Stimulated activated naive B cell treated with anti-CD40 and anti-IgM and Interleukin-4, amounts not matched to agents 10 μg/mL and 1 μg/mL and 100 μg/mL, for 72 hours (primary cell): ENCODE data around the gene SNX32.
"Not testable (repeated sequence)": the region's sequence is repeated elsewhere in the genome, so short reads cannot be mapped to it uniquely, and the experiment has no call there.

Experiments used
- ATAC-seq, 2 donors: fragments of 150-1000 bp; cut with Tn5 transposase; replicated peaks; 2 replicates each; pipeline ENCODE4 v1.10.0; 2021; ENCODE audit warnings: moderate library complexity in 1 of 2
- DNase-seq: peaks from one replicate; pipeline ENCODE4 v3.0.0; 2021
- H3K27ac Mint-ChIP-seq: one replicate; pipeline ENCODE4 v1.8.0; 2022; ENCODE audit warnings: mild to moderate bottlenecking, mixed read lengths
- H3K27me3 Mint-ChIP-seq, 2 donors: one replicate each; pipeline ENCODE4 v1.8.0; 2022; ENCODE audit warnings: mixed read lengths in 2 of 2
- H3K36me3 Mint-ChIP-seq, 2 donors: one replicate each; pipeline ENCODE4 v1.8.0; 2022; ENCODE audit warnings: mixed read lengths in 2 of 2, mild to moderate bottlenecking in 1 of 2
- H3K4me1 Mint-ChIP-seq, 2 donors: one replicate each; pipeline ENCODE4 v1.8.0; 2022; ENCODE audit warnings: mixed read lengths in 2 of 2, mild to moderate bottlenecking in 1 of 2
- H3K4me3 Mint-ChIP-seq, 2 donors: one replicate each; pipeline ENCODE4 v1.8.0; 2022; ENCODE audit warnings: mild to moderate bottlenecking in 2 of 2, mixed read lengths in 2 of 2, moderate library complexity in 1 of 2
- H3K9me3 Mint-ChIP-seq, 2 donors: one replicate each; pipeline ENCODE4 v1.8.0; 2022; ENCODE audit warnings: mixed read lengths in 2 of 2, mild to moderate bottlenecking in 1 of 2

SNX32 gene

DNA sequence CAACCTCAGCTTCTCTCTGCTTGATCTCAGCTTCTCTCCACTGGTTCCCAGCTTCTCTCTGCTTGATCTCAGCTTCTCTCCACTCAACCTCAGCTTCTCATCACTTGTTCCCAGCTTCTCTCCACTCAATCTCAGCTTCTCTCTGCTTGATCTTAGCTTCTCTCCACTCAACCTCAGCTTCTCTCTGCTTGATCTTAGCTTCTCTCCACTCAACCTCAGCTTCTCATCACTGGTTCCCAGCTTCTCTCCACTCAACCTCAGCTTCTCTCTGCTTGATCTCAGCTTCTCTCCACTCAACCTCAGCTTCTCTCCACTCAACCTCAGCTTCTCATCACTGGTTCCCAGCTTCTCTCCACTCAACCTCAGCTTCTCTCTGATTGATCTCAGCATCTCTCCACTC is 1.5 kb upstream of the SNX32 start:
- H3K9me3 Mint-ChIP-seq, DNase-seq, H3K27ac Mint-ChIP-seq, H3K27me3 Mint-ChIP-seq, ATAC-seq, H3K36me3 Mint-ChIP-seq: not testable (repeated sequence)
- H3K4me1 Mint-ChIP-seq, result peaks cover 20 to 23% of the 10 kb centered on the region in 2 donors
- peak overlapping the region; percentile 2 to 10 for H3K4me3 Mint-ChIP-seq

DNA sequence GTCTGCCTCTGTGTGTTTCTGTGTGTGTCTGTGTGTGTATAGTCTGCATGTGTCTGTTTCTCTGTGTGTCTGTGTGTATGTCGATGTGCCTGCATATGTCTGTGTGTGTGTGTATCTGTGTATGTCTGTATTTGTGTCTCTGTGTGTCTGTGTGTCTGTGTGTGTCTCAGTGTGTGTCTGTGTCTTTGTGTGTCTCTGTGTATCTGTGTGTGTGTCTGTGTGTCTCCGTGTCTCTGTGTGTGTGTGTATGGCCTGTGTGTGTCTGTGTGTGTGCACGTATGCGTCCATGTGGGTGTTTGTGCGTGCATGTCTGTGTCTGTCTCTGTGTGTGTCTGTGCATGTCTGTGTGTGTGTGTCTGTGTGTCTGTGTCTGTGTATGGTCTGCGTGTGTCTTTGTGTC is 439 bp downstream of the SNX32 start:
- Mint-ChIP-seq H3K27me3 (peaks cover 0 to 9% of the 10 kb centered on the region in 2 donors), H3K9me3 (peaks cover 4 to 5% of the 10 kb centered on the region in 2 donors), H3K36me3 (no peaks in the 10 kb centered on the region), H3K4me3 (no peak overlapping the region), H3K4me1 (peaks cover 19 to 23% of the 10 kb centered on the region in 2 donors), H3K27ac (no peak overlapping the region)
- DNase-seq (no peak), ATAC-seq (peak in 1 of 2 donors; percentile 14)

DNA sequence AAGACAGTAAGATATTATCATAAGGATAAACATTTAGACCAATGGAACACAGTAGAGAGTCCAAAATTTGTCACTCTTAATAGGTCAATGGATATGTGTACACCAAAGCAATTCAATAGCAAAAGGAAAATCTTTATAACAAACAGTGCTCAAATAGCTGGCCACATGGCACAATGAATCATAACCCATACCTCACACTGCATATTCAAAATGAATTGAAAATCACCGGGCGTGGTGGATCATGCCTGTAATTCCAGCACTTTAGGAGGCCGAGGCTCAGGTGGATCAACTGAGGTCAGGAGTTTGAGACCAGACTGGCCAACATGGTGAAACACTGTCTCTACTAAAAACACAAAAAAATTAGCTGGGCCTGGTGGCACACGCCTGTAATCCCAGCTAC is 8.4 kb downstream of the SNX32 start:
- H3K9me3 Mint-ChIP-seq, result no peaks in the 10 kb centered on the region
- DNase-seq, result no peak
- ATAC-seq, result no peak
- no peaks in the 10 kb centered on the region for H3K4me1 Mint-ChIP-seq
- H3K27ac Mint-ChIP-seq, result no peak overlapping the region
- H3K4me3 Mint-ChIP-seq, result no peak overlapping the region
- H3K36me3 Mint-ChIP-seq, result no peaks in the 10 kb centered on the region
- no peaks in the 10 kb centered on the region for H3K27me3 Mint-ChIP-seq

DNA sequence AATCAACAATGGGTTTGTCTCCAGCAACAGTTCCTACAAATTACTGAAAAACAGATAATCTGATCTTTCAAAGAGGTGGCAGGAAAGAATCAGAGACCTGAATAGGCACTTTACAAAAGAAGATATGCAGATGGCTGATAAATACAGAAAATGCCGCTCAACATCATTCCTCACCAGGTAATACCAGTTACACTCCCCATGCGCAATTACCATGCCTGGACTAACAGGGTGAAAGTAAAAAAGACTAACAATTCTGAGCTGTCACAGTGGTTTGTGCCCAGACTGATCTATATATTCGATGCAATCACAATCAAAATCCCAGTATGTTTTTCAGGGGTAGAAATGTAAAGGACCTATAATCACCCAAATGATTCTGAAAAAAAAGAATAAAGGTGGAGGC is 10.0 kb downstream of the SNX32 start:
- ATAC-seq (no peak), DNase-seq (no peak)
- Mint-ChIP-seq H3K27ac (no peak overlapping the region), H3K36me3 (no peaks in the 10 kb centered on the region), H3K4me3 (no peak overlapping the region), H3K4me1 (peaks cover 0 to 2% of the 10 kb centered on the region in 2 donors), H3K9me3 (no peaks in the 10 kb centered on the region), H3K27me3 (no peaks in the 10 kb centered on the region)

DNA sequence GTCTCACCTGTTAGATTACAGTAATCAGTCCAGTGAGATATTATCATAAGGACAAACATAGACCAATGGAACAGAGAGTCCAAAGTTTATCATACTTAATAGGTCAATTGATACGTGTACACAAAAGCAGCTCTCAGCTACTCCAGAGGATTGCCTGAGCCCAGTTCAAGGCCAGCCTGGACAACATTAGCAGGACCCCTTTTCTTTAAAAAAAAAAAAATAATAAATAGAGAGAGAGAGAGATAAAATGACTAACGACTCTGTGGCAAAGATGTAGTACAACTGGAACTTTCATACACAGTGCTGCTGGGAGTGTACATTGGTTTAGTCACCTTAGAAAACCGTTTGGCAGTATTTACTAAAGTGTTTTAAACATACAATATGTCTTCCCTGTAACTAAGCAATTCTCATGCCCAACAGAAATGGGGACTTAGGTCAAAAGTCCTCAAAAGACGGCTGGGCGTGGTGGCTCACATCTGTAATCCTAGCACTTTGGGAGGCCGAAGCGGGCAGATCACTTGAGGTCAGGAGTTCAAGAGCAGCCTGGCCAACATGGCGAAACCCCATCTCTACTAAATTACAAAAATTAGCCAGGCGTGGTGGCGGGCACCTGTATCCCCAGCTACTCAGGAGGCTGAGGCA is 10.6 kb downstream of the SNX32 start:
- peaks cover 0 to 2% of the 10 kb centered on the region in 2 donors for H3K4me1 Mint-ChIP-seq
- no peaks in the 10 kb centered on the region for H3K36me3 Mint-ChIP-seq
- no peak for ATAC-seq
- no peaks in the 10 kb centered on the region for H3K9me3 Mint-ChIP-seq
- H3K27ac Mint-ChIP-seq, result no peak overlapping the region
- H3K4me3 Mint-ChIP-seq, result no peak overlapping the region
- no peaks in the 10 kb centered on the region for H3K27me3 Mint-ChIP-seq
- DNase-seq, result no peak

DNA sequence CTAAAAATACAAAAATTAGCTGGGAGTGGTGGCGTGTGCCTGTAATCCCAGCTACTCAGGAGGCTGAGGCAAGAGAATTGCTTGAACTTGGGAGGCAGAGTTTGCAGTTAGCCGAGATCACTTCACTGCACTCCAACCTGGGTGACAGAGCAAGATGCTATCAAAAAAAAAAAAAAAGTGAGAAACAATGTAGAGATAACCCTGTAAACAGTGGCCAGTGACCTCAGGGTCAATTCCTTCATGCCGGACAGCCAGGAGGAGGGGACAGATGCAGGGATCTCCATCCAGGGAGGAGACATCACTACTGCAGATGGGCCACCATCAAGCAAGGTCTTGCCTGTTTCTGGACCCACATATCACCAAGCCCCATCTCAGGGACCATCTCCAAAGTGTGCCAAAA is 14.0 kb downstream of the SNX32 start:
- peaks cover 0 to 5% of the 10 kb centered on the region in 2 donors for H3K9me3 Mint-ChIP-seq
- H3K36me3 Mint-ChIP-seq, result peaks cover 19 to 27% of the 10 kb centered on the region in 2 donors
- no peak overlapping the region for H3K27ac Mint-ChIP-seq
- H3K4me1 Mint-ChIP-seq, result peaks cover 6 to 7% of the 10 kb centered on the region in 2 donors
- ATAC-seq (no peak), DNase-seq (no peak)
- H3K27me3 Mint-ChIP-seq, result no peaks in the 10 kb centered on the region
- no peak overlapping the region for H3K4me3 Mint-ChIP-seq

- not testable (repeated sequence) for H3K4me3 Mint-ChIP-seq, DNase-seq, H3K27ac Mint-ChIP-seq, ATAC-seq, H3K9me3 Mint-ChIP-seq, H3K27me3 Mint-ChIP-seq
- peaks cover 25 to 34% of the 10 kb centered on the region in 2 donors for H3K36me3 Mint-ChIP-seq
- H3K4me1 Mint-ChIP-seq, result peaks cover 11 to 13% of the 10 kb centered on the region in 2 donors
Observed at GRCh38 chr11:65848693-65849092, 14.9 kb downstream of the SNX32 start.

- DNase-seq, result no peak
- Mint-ChIP-seq H3K27ac (peak overlapping the region; percentile 37), H3K9me3 (peaks cover 0 to 5% of the 10 kb centered on the region in 2 donors), H3K4me1 (peaks cover 15 to 20% of the 10 kb centered on the region in 2 donors), H3K36me3 (peaks cover 32 to 41% of the 10 kb centered on the region in 2 donors), H3K4me3 (no peak overlapping the region), H3K27me3 (no peaks in the 10 kb centered on the region)
- no peak for ATAC-seq
Observed at GRCh38 chr11:65849366-65849765, 15.6 kb downstream of the SNX32 start.

GRCh38 chr11:65849771-65850216 is 16.0 kb downstream of the SNX32 start:
- H3K4me3 Mint-ChIP-seq, result no peak overlapping the region
- peaks cover 36 to 45% of the 10 kb centered on the region in 2 donors for H3K36me3 Mint-ChIP-seq
- DNase-seq (no peak), ATAC-seq (no peak)
- no peaks in the 10 kb centered on the region for H3K27me3 Mint-ChIP-seq
- H3K4me1 Mint-ChIP-seq, result peaks cover 18 to 24% of the 10 kb centered on the region in 2 donors
- H3K27ac Mint-ChIP-seq, result peak overlapping the region; percentile 59
- H3K9me3 Mint-ChIP-seq, result peaks cover 0 to 5% of the 10 kb centered on the region in 2 donors

GRCh38 chr11:65850217-65851082 is 16.7 kb downstream of the SNX32 start:
- Mint-ChIP-seq H3K4me1 (peaks cover 22 to 30% of the 10 kb centered on the region in 2 donors), H3K9me3 (peaks cover 0 to 5% of the 10 kb centered on the region in 2 donors), H3K27ac (peak overlapping the region; percentile 59), H3K27me3 (no peaks in the 10 kb centered on the region), H3K4me3 (no peak overlapping the region), H3K36me3 (peaks cover 42 to 51% of the 10 kb centered on the region in 2 donors)
- DNase-seq, result no peak
- peak; percentile 14 to 24 for ATAC-seq

DNA sequence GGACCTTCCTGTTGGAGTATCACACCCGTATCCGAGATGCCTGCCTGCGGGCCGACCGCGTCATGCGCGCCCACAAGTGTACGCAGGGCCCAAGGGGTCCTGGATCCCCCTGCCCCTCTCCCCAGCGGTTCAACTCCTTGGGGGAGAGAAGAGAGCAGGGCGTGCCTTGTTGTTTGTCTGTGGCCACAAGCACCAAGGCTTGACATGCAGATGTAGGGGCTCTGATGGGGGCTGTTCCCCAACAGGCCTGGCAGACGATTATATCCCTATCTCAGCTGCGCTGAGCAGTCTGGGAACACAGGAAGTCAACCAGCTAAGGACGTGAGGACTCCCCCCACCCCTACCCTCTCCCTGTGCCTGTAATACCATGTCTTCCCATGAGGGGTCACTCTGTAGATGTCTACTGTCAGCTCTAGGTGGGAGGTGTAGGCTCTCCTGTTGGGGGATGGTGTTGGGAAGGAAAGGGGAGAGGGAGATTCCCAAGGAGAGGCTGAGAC is 17.4 kb downstream of the SNX32 start:
- peak; percentile 30 to 45 for ATAC-seq
- peaks cover 26 to 37% of the 10 kb centered on the region in 2 donors for H3K4me1 Mint-ChIP-seq
- no peaks in the 10 kb centered on the region for H3K27me3 Mint-ChIP-seq
- DNase-seq, result no peak
- H3K4me3 Mint-ChIP-seq, result peak overlapping the region in 1 of 2 donors; percentile 29
- H3K9me3 Mint-ChIP-seq, result peaks cover 0 to 5% of the 10 kb centered on the region in 2 donors
- H3K36me3 Mint-ChIP-seq, result peaks cover 45 to 58% of the 10 kb centered on the region in 2 donors
- H3K27ac Mint-ChIP-seq, result peak overlapping the region; percentile 31

GRCh38 chr11:65851811-65852507 is 18.2 kb downstream of the SNX32 start:
- Mint-ChIP-seq H3K9me3 (peaks cover 0 to 5% of the 10 kb centered on the region in 2 donors), H3K4me3 (peak overlapping the region; percentile 1 to 39), H3K27ac (peak overlapping the region; percentile 75), H3K36me3 (peaks cover 53 to 67% of the 10 kb centered on the region in 2 donors), H3K4me1 (peaks cover 32 to 45% of the 10 kb centered on the region in 2 donors), H3K27me3 (no peaks in the 10 kb centered on the region)
- ATAC-seq, result peak in 1 of 2 donors; percentile 3
- DNase-seq, result no peak

DNA sequence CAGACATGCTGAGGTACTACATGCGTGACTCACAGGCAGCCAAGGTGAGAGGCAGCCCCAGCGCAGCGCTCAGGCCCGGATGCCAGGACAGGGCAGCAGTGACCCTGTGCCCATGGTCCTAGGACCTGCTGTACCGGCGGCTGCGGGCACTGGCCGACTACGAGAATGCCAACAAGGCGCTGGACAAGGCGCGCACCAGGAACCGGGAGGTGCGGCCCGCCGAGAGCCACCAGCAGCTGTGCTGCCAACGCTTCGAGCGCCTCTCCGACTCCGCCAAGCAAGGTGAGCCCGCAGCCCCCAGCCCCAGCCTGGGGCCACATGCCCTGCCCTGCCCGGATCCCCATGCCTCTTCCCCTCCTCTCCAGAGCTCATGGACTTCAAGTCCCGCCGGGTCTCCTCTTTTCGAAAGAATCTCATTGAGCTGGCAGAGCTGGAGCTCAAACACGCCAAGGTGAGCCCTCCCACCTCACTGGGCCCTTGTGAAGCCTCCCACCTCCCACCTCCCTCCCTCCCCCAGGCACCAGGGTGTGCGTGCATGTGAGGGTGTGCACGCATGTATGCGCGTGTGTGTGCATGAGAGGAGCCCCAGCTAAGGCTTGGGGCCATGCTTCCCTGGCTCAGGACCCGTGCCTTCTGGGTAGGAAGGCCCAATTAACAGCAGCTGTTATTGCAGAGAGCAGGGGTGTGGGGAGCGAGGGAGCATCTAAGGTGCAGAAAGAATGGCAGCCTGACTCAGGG is 18.9 kb downstream of the SNX32 start:
- Mint-ChIP-seq H3K27me3 (no peaks in the 10 kb centered on the region), H3K36me3 (peaks cover 55 to 68% of the 10 kb centered on the region in 2 donors)
- DNase-seq, result no peak

More for the DNA sequence above, 18.9 kb downstream of the SNX32 start:
- H3K9me3 Mint-ChIP-seq, result peaks cover 0 to 5% of the 10 kb centered on the region in 2 donors
- no peak for ATAC-seq
- H3K4me1 Mint-ChIP-seq, result peaks cover 32 to 47% of the 10 kb centered on the region in 2 donors
- H3K27ac Mint-ChIP-seq, result peak overlapping the region; percentile 4
- peak overlapping the region in 1 of 2 donors; percentile 41 for H3K4me3 Mint-ChIP-seq
